ENCODE data around the gene OPCML.

OPCML gene

GRCh38 chr11:132881622-132882021, 650.7 kb downstream of the OPCML start:
- H3K27ac ChIP-seq (ENCODE audit: low read length) = no peak overlapping the region
- peaks cover 2 to 4% of the 10 kb centered on the region in 2 donors for H3K27me3 ChIP-seq (ENCODE audit: control insufficient read depth in 1 of 2, insufficient read depth in 2 of 2, low read length in 2 of 2)
- H3K4me3 ChIP-seq (ENCODE audit: low read length in 2 of 2) = no peak overlapping the region
- no peaks in the 10 kb centered on the region for H3K9me3 ChIP-seq (ENCODE audit: control insufficient read depth in 2 of 2, low read length in 2 of 2)
- no peaks in the 10 kb centered on the region for H3K4me1 ChIP-seq (ENCODE audit: control insufficient read depth, insufficient read depth, low read length)
- H3K36me3 ChIP-seq (ENCODE audit: control insufficient read depth in 2 of 2, insufficient read depth in 2 of 2, low read length in 2 of 2) = no peaks in the 10 kb centered on the region
- no peak overlapping the region for H3K9ac ChIP-seq (ENCODE audit: low read length in 2 of 2)

DNA sequence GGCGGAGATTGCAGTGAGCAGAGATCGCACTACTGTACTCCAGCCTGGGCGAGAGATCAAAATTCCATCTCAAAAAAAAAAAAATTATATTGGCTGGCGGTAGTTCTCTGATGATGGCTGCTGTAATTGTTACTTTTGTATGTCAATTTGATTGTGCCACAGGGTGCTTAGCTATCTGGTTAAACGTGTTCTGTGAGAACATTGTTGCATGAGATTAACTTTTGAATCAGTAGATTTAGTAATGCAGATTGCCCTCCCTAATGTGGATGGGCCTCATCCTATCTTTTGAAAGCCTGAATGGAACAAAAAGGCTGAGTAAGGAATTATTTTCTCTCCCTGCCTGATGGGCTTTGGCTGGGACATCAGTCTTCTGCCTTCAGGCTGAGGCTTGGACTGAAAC, 654.2 kb downstream of the OPCML start:
- Histone ChIP-seq H3K4me1 (ENCODE audit: control insufficient read depth, insufficient read depth, low read length) (no peaks in the 10 kb centered on the region), H3K36me3 (ENCODE audit: control insufficient read depth in 2 of 2, insufficient read depth in 2 of 2, low read length in 2 of 2) (no peaks in the 10 kb centered on the region), H3K27me3 (ENCODE audit: control insufficient read depth in 1 of 2, insufficient read depth in 2 of 2, low read length in 2 of 2) (peaks cover 2 to 4% of the 10 kb centered on the region in 2 donors), H3K27ac (ENCODE audit: low read length) (no peak overlapping the region), H3K9ac (ENCODE audit: low read length in 2 of 2) (no peak overlapping the region), H3K4me3 (ENCODE audit: low read length in 2 of 2) (no peak overlapping the region), H3K9me3 (ENCODE audit: control insufficient read depth in 2 of 2, low read length in 2 of 2) (no peaks in the 10 kb centered on the region)

DNA sequence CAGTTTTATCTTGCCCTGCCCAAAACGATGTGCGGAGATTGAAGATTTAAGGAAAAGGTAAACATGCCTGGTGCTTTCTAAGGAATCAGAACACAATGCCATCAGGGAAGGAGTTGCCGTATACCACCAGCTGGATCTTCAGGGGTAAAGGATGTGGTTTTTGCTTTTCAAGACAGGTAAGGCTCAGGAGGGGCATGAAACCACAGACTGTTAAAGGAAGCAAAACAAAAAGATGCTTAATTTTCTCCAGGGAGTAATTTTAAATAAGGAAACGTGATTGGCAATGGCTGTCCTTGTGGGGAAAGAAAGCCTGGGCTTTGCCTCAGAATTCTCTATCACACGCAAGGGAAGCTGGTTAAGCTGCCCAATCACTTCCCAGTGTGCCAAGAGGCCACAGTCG, 655.6 kb downstream of the OPCML start:
- Histone ChIP-seq H3K36me3 (ENCODE audit: control insufficient read depth in 2 of 2, insufficient read depth in 2 of 2, low read length in 2 of 2) (no peaks in the 10 kb centered on the region), H3K4me1 (ENCODE audit: control insufficient read depth, insufficient read depth, low read length) (no peaks in the 10 kb centered on the region), H3K27me3 (ENCODE audit: control insufficient read depth in 1 of 2, insufficient read depth in 2 of 2, low read length in 2 of 2) (peaks cover 2 to 4% of the 10 kb centered on the region in 2 donors), H3K9me3 (ENCODE audit: control insufficient read depth in 2 of 2, low read length in 2 of 2) (no peaks in the 10 kb centered on the region), H3K9ac (ENCODE audit: low read length in 2 of 2) (no peak overlapping the region), H3K27ac (ENCODE audit: low read length) (no peak overlapping the region), H3K4me3 (ENCODE audit: low read length in 2 of 2) (no peak overlapping the region)

- H3K27me3 ChIP-seq (ENCODE audit: control insufficient read depth in 1 of 2, insufficient read depth in 2 of 2, low read length in 2 of 2) = peaks cover 2 to 4% of the 10 kb centered on the region in 2 donors
- no peaks in the 10 kb centered on the region for H3K36me3 ChIP-seq (ENCODE audit: control insufficient read depth in 2 of 2, insufficient read depth in 2 of 2, low read length in 2 of 2)
- H3K27ac ChIP-seq (ENCODE audit: low read length) = no peak overlapping the region
- H3K4me1 ChIP-seq (ENCODE audit: control insufficient read depth, insufficient read depth, low read length) = no peaks in the 10 kb centered on the region
- no peaks in the 10 kb centered on the region for H3K9me3 ChIP-seq (ENCODE audit: control insufficient read depth in 2 of 2, low read length in 2 of 2)
- H3K9ac ChIP-seq (ENCODE audit: low read length in 2 of 2) = no peak overlapping the region
- no peak overlapping the region for H3K4me3 ChIP-seq (ENCODE audit: low read length in 2 of 2)
Observed at GRCh38 chr11:132876239-132876638, 656.1 kb downstream of the OPCML start.

GRCh38 chr11:132874638-132875037, 657.7 kb downstream of the OPCML start:
- no peak overlapping the region for H3K27ac ChIP-seq (ENCODE audit: low read length)
- peaks cover 0 to 4% of the 10 kb centered on the region in 2 donors for H3K27me3 ChIP-seq (ENCODE audit: control insufficient read depth in 1 of 2, insufficient read depth in 2 of 2, low read length in 2 of 2)
- H3K9ac ChIP-seq (ENCODE audit: low read length in 2 of 2) = no peak overlapping the region
- H3K9me3 ChIP-seq (ENCODE audit: control insufficient read depth in 2 of 2, low read length in 2 of 2) = no peaks in the 10 kb centered on the region
- H3K4me1 ChIP-seq (ENCODE audit: control insufficient read depth, insufficient read depth, low read length) = no peaks in the 10 kb centered on the region
- H3K4me3 ChIP-seq (ENCODE audit: low read length in 2 of 2) = no peak overlapping the region
- no peaks in the 10 kb centered on the region for H3K36me3 ChIP-seq (ENCODE audit: control insufficient read depth in 2 of 2, insufficient read depth in 2 of 2, low read length in 2 of 2)

- H3K9ac ChIP-seq (ENCODE audit: low read length in 2 of 2) = no peak overlapping the region
- peaks cover 0 to 4% of the 10 kb centered on the region in 2 donors for H3K27me3 ChIP-seq (ENCODE audit: control insufficient read depth in 1 of 2, insufficient read depth in 2 of 2, low read length in 2 of 2)
- no peaks in the 10 kb centered on the region for H3K36me3 ChIP-seq (ENCODE audit: control insufficient read depth in 2 of 2, insufficient read depth in 2 of 2, low read length in 2 of 2)
- no peaks in the 10 kb centered on the region for H3K9me3 ChIP-seq (ENCODE audit: control insufficient read depth in 2 of 2, low read length in 2 of 2)
- no peak overlapping the region for H3K27ac ChIP-seq (ENCODE audit: low read length)
- no peak overlapping the region for H3K4me3 ChIP-seq (ENCODE audit: low read length in 2 of 2)
- H3K4me1 ChIP-seq (ENCODE audit: control insufficient read depth, insufficient read depth, low read length) = no peaks in the 10 kb centered on the region
Observed at GRCh38 chr11:132873841-132874240, 658.5 kb downstream of the OPCML start.

DNA sequence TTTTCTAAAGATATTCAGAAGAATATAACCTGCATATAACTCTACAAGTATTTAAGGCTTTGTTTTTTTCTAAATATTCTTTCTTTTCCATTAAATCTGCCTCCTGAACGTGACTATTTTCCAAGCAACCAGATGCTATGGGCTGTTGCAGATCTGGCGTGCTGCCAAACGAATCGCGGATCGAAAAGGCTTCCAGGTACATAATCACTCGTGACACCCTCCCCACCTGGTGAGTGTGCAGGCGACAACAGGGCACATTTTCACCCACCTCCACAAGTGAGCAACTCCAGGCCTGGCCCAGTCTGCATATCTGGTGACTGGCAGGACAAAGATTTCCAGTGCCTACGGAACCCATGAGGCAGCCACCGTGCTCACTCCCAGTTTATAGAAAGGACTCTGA, 660.1 kb downstream of the OPCML start:
- H3K27ac ChIP-seq (ENCODE audit: low read length) = no peak overlapping the region
- no peak overlapping the region for H3K9ac ChIP-seq (ENCODE audit: low read length in 2 of 2)
- H3K4me3 ChIP-seq (ENCODE audit: low read length in 2 of 2) = no peak overlapping the region
- no peaks in the 10 kb centered on the region for H3K27me3 ChIP-seq (ENCODE audit: control insufficient read depth in 1 of 2, insufficient read depth in 2 of 2, low read length in 2 of 2)
- H3K9me3 ChIP-seq (ENCODE audit: control insufficient read depth in 2 of 2, low read length in 2 of 2) = no peaks in the 10 kb centered on the region
- no peaks in the 10 kb centered on the region for H3K36me3 ChIP-seq (ENCODE audit: control insufficient read depth in 2 of 2, insufficient read depth in 2 of 2, low read length in 2 of 2)
- no peaks in the 10 kb centered on the region for H3K4me1 ChIP-seq (ENCODE audit: control insufficient read depth, insufficient read depth, low read length)

DNA sequence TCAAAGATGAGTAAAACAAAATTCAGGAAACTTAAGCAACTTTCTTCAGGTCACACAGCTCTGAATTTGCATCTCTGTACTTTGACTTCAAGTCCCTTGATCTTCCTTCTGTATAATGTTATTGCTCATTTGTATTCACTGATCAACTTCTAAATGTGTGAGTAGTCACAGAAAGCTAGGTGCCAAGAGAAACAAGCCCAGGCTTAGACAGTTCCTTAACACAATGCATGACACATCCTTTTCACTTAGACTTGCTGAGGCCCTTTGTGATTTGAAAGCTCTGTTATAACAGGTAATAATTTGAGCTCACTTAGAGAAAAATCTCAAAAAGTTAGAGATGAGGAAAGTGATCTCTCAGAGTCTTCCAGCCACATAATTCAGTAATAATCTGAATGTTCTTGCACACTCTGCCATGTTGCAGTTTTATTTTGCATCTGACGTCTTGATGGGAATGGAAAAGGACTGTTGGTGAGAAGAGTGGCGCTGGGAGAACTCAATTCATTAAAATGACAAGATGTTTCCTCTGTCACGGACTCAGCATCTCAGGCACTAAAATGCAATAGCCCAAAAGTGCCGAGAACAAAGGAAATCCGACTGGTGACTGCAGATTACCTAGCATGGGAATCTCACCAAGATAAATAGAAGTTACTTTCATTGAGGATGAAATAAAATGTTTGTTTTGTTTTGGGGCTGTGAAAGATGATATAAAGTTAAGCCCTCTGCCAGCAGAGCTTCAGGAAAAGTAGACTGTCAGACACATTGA, 665.3 kb downstream of the OPCML start:
- Histone ChIP-seq H3K27ac (ENCODE audit: low read length) (no peak overlapping the region), H3K27me3 (ENCODE audit: control insufficient read depth in 1 of 2, insufficient read depth in 2 of 2, low read length in 2 of 2) (no peaks in the 10 kb centered on the region), H3K4me1 (ENCODE audit: control insufficient read depth, insufficient read depth, low read length) (no peaks in the 10 kb centered on the region), H3K9ac (ENCODE audit: low read length in 2 of 2) (no peak overlapping the region), H3K4me3 (ENCODE audit: low read length in 2 of 2) (no peak overlapping the region), H3K36me3 (ENCODE audit: control insufficient read depth in 2 of 2, insufficient read depth in 2 of 2, low read length in 2 of 2) (no peaks in the 10 kb centered on the region), H3K9me3 (ENCODE audit: control insufficient read depth in 2 of 2, low read length in 2 of 2) (no peaks in the 10 kb centered on the region)

- Histone ChIP-seq H3K27me3 (ENCODE audit: control insufficient read depth in 1 of 2, insufficient read depth in 2 of 2, low read length in 2 of 2) (no peaks in the 10 kb centered on the region), H3K27ac (ENCODE audit: low read length) (no peak overlapping the region), H3K4me3 (ENCODE audit: low read length in 2 of 2) (no peak overlapping the region)
Observed at GRCh38 chr11:132865623-132866022, 666.7 kb downstream of the OPCML start.

DNA sequence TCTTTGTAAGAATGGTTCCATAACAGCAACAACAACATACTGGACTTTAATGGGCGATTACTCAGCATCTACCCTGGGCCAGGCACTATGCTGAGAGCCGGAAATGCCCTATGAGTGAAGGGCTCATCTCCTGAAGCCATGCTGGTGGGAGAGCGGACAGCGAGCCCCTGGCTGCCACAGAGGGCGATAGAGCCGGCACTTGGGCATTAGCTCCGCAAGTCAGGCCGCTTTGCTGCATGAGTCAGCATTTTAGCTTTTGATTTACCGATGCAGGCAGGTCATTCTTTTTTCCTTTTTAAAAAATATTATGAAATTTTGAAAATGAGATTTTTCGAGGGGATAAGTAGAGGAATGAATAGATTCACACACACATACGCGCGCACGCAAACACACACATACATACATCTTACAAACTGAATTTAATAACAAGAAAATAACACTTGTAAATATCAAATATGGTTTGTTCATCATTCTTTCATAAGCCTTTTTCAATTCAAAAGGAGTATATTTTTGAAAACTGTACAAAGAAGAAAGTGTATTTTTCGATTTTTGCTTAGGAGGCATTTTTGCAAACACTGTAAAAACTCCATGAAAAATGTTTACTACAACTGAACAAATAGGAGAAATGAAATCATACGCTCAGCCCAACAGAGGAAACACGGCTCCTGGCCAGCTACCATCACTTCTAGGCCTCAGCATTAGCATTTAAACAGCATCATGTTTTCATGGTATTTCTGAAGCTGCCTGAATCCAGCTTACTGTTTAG, 667.3 kb downstream of the OPCML start:
- H3K27ac ChIP-seq (ENCODE audit: low read length) = no peak overlapping the region
- H3K36me3 ChIP-seq (ENCODE audit: control insufficient read depth in 2 of 2, insufficient read depth in 2 of 2, low read length in 2 of 2) = no peaks in the 10 kb centered on the region
- H3K9ac ChIP-seq (ENCODE audit: low read length in 2 of 2) = no peak overlapping the region
- no peaks in the 10 kb centered on the region for H3K9me3 ChIP-seq (ENCODE audit: control insufficient read depth in 2 of 2, low read length in 2 of 2)
- no peak overlapping the region for H3K4me3 ChIP-seq (ENCODE audit: low read length in 2 of 2)
- H3K4me1 ChIP-seq (ENCODE audit: control insufficient read depth, insufficient read depth, low read length) = no peaks in the 10 kb centered on the region
- H3K27me3 ChIP-seq (ENCODE audit: control insufficient read depth in 1 of 2, insufficient read depth in 2 of 2, low read length in 2 of 2) = no peaks in the 10 kb centered on the region

More at GRCh38 chr11:132865623-132866022, 666.7 kb downstream of the OPCML start:
- Histone ChIP-seq H3K4me1 (ENCODE audit: control insufficient read depth, insufficient read depth, low read length) (no peaks in the 10 kb centered on the region), H3K9ac (ENCODE audit: low read length in 2 of 2) (no peak overlapping the region), H3K9me3 (ENCODE audit: control insufficient read depth in 2 of 2, low read length in 2 of 2) (no peaks in the 10 kb centered on the region), H3K36me3 (ENCODE audit: control insufficient read depth in 2 of 2, insufficient read depth in 2 of 2, low read length in 2 of 2) (no peaks in the 10 kb centered on the region)

GRCh38 chr11:132862933-132863332, 669.4 kb downstream of the OPCML start:
- no peak overlapping the region for H3K4me3 ChIP-seq (ENCODE audit: low read length in 2 of 2)

More at GRCh38 chr11:132862933-132863332, 669.4 kb downstream of the OPCML start:
- H3K36me3 ChIP-seq (ENCODE audit: control insufficient read depth in 2 of 2, insufficient read depth in 2 of 2, low read length in 2 of 2) = no peaks in the 10 kb centered on the region
- no peaks in the 10 kb centered on the region for H3K4me1 ChIP-seq (ENCODE audit: control insufficient read depth, insufficient read depth, low read length)
- H3K27me3 ChIP-seq (ENCODE audit: control insufficient read depth in 1 of 2, insufficient read depth in 2 of 2, low read length in 2 of 2) = peaks cover 0 to 4% of the 10 kb centered on the region in 2 donors
- H3K9me3 ChIP-seq (ENCODE audit: control insufficient read depth in 2 of 2, low read length in 2 of 2) = no peaks in the 10 kb centered on the region
- no peak overlapping the region for H3K27ac ChIP-seq (ENCODE audit: low read length)
- H3K9ac ChIP-seq (ENCODE audit: low read length in 2 of 2) = no peak overlapping the region

Data from stomach smooth muscle (tissue), 2 donors.